B cell (primary cell): ENCODE data around the gene AGBL4. TPM values are rescaled to one million over a fixed set of nuclear protein-coding genes. Genes with fewer than 3 reads are reported as not detected.

Experiments
- ATAC-seq: fragments of 200-7000 bp; cut with Tn5 transposase; one replicate; pipeline ENCODE4 v1.10.0; 2021; ENCODE audit warnings: low read depth, mild to moderate bottlenecking, moderate number of reproducible peaks, moderate library complexity
- CTCF ChIA-PET: fragments of 350-600 bp; sonication (Branson Sonifier 250); formaldehyde crosslinking; loops from one replicate; lab custom pipeline; 2021; ENCODE audit warnings: antibody characterized with exemption, inconsistent platforms; lab: Charles Lee
- POLR2A ChIA-PET: fragments of 350-600 bp; sonication (Branson Sonifier 250); formaldehyde crosslinking; loops from one replicate; lab custom pipeline; 2021; ENCODE audit warnings: antibody characterized with exemption; lab: Charles Lee
- DNase-seq: peaks from one replicate; pipeline ENCODE4 v3.0.0; 2013
- H2AFZ ChIP-seq: 2 replicates; pipeline ENCODE4 v1.6.1; 2012; ENCODE audit warnings: mild to moderate bottlenecking, low read depth, low read length; ENCODE audit not compliant: insufficient read depth, poor library complexity, severe bottlenecking
- H3K27ac ChIP-seq, 2 donors: 1 replicate in 1 of 2; 2 replicates in 1 of 2; pipeline ENCODE4 v1.5.1; 2012 to 2013; ENCODE audit warnings: low read length in 2 of 2, mild to moderate bottlenecking in 2 of 2, moderate library complexity in 1 of 2
- H3K27me3 ChIP-seq, 4 experiments: fragments of 200-600 bp in 1 of 4; sonication (generic) in 1 of 4; replicated peaks in 1 of 4; 1 replicate in 2 of 4; 2 replicates in 2 of 4; pipeline versions ENCODE4 v1.6.1 to v1.7.0; 2013 to 2016; ENCODE audit warnings: low read length in 3 of 4, mild to moderate bottlenecking in 2 of 4, mixed read lengths in 1 of 4, moderate library complexity in 1 of 4; ENCODE audit not compliant: insufficient read depth in 4 of 4, control insufficient read depth in 3 of 4; ENCODE audit errors: control extremely low read depth in 1 of 4
- H3K36me3 ChIP-seq, 2 experiments: replicated peaks in 1 of 2; 1 replicate in 1 of 2; 2 replicates in 1 of 2; pipeline versions ENCODE4 v1.6.1 to v1.7.1; 2013; ENCODE audit warnings: low read length in 1 of 2; ENCODE audit not compliant: insufficient read depth in 2 of 2, control insufficient read depth in 1 of 2; ENCODE audit errors: control extremely low read depth in 1 of 2, extremely low read depth in 1 of 2
- H3K4me1 ChIP-seq, 2 donors: fragments of 200-600 bp in 1 of 2; sonication (generic) in 1 of 2; 1 replicate in 1 of 2; 2 replicates in 1 of 2; pipeline versions ENCODE4 v1.5.1 to v1.6.1; 2013 to 2017; ENCODE audit warnings: low read length in 2 of 2; ENCODE audit not compliant: control insufficient read depth in 2 of 2, insufficient read depth in 2 of 2
- H3K4me2 ChIP-seq: replicated peaks from 2 replicates; pipeline ENCODE3; 2012; ENCODE audit warnings: mild to moderate bottlenecking, low read depth, low read length; ENCODE audit not compliant: poor library complexity, severe bottlenecking
- H3K4me3 ChIP-seq, 5 experiments: fragments of 200-600 bp in 1 of 5; sonication (generic) in 1 of 5; 1 replicate in 3 of 5; 2 replicates in 2 of 5; pipeline versions ENCODE4 v1.5.1 to v1.7.0; 2011 to 2016; ENCODE audit warnings: low read length in 4 of 5, mild to moderate bottlenecking in 4 of 5, low read depth in 2 of 5, control low read depth in 1 of 5, moderate library complexity in 1 of 5; ENCODE audit not compliant: insufficient read depth in 1 of 5; ENCODE audit errors: control extremely low read depth in 1 of 5, extremely low read depth in 1 of 5
- H3K79me2 ChIP-seq: fragments of 200-600 bp; sonication (generic); one replicate; pipeline ENCODE4 v1.6.0; 2016; ENCODE audit warnings: low read length; ENCODE audit not compliant: control insufficient read depth, insufficient read depth
- H3K9ac ChIP-seq: fragments of 200-600 bp; sonication (generic); 2 replicates; pipeline ENCODE4 v1.6.1; 2017; ENCODE audit warnings: mild to moderate bottlenecking, low read length, moderate library complexity
- H3K9me3 ChIP-seq, 3 donors: one replicate each; pipeline versions ENCODE4 v1.6.1 to v1.7.1; 2013; ENCODE audit warnings: low read length in 2 of 3; ENCODE audit not compliant: control insufficient read depth in 2 of 3, insufficient read depth in 1 of 3; ENCODE audit errors: control extremely low read depth in 1 of 3
- H4K20me1 ChIP-seq: 2 replicates; pipeline ENCODE4 v1.6.0; 2012; ENCODE audit warnings: mild to moderate bottlenecking, low read length; ENCODE audit not compliant: insufficient read depth, control insufficient read depth, poor library complexity, severe bottlenecking
- H3K27ac Mint-ChIP-seq: one replicate; pipeline ENCODE4 v1.8.0; 2021; ENCODE audit warnings: mixed read lengths
- H3K27me3 Mint-ChIP-seq: one replicate; pipeline ENCODE4 v1.8.0; 2021; ENCODE audit warnings: mixed read lengths
- H3K4me1 Mint-ChIP-seq: one replicate; pipeline ENCODE4 v1.8.0; 2021; ENCODE audit warnings: mixed read lengths
- H3K4me3 Mint-ChIP-seq: one replicate; pipeline ENCODE4 v1.8.0; 2021; ENCODE audit warnings: mixed read lengths
- H3K9me3 Mint-ChIP-seq: one replicate; pipeline ENCODE4 v1.8.0; 2022; ENCODE audit warnings: mixed read lengths; ENCODE audit not compliant: insufficient read depth
- CTCF ChIP-seq: fragments of 200-600 bp; IDR thresholded peaks from one replicate; pipeline ENCODE4 v1.8.0; 2022; ENCODE audit warnings: antibody characterized with exemption, mild to moderate bottlenecking
- EZH2 ChIP-seq: IDR thresholded peaks from 2 replicates; pipeline ENCODE4 v1.6.1; 2012; ENCODE audit warnings: borderline replicate concordance, low read depth, mild to moderate bottlenecking, moderate library complexity, low read length; ENCODE audit not compliant: insufficient read depth, poor library complexity, severe bottlenecking
- WGBS: methylation state at CpG from one replicate; pipeline ENCODE4 v1.1.5; 2013; ENCODE audit warnings: missing lambda C conversion rate; ENCODE audit not compliant: insufficient coverage; 5-methylcytosine and 5-hydroxymethylcytosine counted together
- intact Hi-C: fragments of 100-400 bp; cut with micrococcal nuclease; formaldehyde crosslinking; loops from one replicate; pipeline ENCODE4 v1.10.0; 2022
- polyA plus RNA-seq: library from polyadenylated mRNA; depleted of rRNA; stranded (reverse); fragments of >200 nt; gene quantifications from 2 replicates; pipeline ENCODE4 v1.2.3, GENCODE V29; 2012
- total RNA-seq, 2 donors: library from RNA; stranded (reverse); fragments of 120-200 nt in 1 of 2; gene quantifications; 1 replicate in 1 of 2; 2 replicates in 1 of 2; pipeline versions ENCODE4 v1.2.3 to v1.2.4, GENCODE V29; 2013 to 2022

The AGBL4 gene
- total and polyA plus RNA-seq, 2 donors (not counting 1 experiment from before 2014, with no cell fraction given) = 0.07 to 0.12 TPM

GRCh38 chr1:49225464-49225863 lies 798.3 kb downstream of the AGBL4 start:
- TF ChIP-seq CTCF (no peak), EZH2 (no peak)
- Histone ChIP-seq H4K20me1 (no peaks in the 10 kb centered on the region), H3K9me3 (no peaks in the 10 kb centered on the region), H3K27ac (no peak overlapping the region), H3K4me2 (no peak overlapping the region), H3K9ac (no peak overlapping the region), H3K79me2 (no peaks in the 10 kb centered on the region), H3K4me1 (no peaks in the 10 kb centered on the region), H3K4me3 (no peak overlapping the region), H2AFZ (no peak overlapping the region), H3K27me3 (no peaks in the 10 kb centered on the region), H3K36me3 (no peaks in the 10 kb centered on the region)
- no peak for ATAC-seq
- Mint-ChIP-seq H3K4me3 (no peak overlapping the region), H3K27ac (no peak overlapping the region), H3K4me1 (no peaks in the 10 kb centered on the region), H3K9me3 (no peaks in the 10 kb centered on the region), H3K27me3 (peaks cover 4% of the 10 kb centered on the region)
- ChIA-PET POLR2A (no interaction called here), CTCF (no interaction called here)
- 100% methylated on average over 1 of the region's 1 CpG for WGBS
- DNase-seq = no peak
- intact Hi-C loops = no loop called here

GRCh38 chr1:49213301-49213700 lies 810.5 kb downstream of the AGBL4 start:
- Mint-ChIP-seq H3K27ac (no peak overlapping the region), H3K27me3 (peaks cover 5% of the 10 kb centered on the region), H3K4me1 (no peaks in the 10 kb centered on the region), H3K4me3 (no peak overlapping the region), H3K9me3 (no peaks in the 10 kb centered on the region)
- TF ChIP-seq EZH2 = no peak
- TF ChIP-seq CTCF = no peak
- no peak overlapping the region for H2AFZ ChIP-seq
- no peak overlapping the region for H3K27ac ChIP-seq
- H3K4me2 ChIP-seq = no peak overlapping the region
- 83% methylated on average over 2 of the region's 4 CpGs for WGBS
- ChIA-PET POLR2A (no interaction called here), CTCF (no interaction called here)
- no peaks in the 10 kb centered on the region for H3K4me1 ChIP-seq
- no peaks in the 10 kb centered on the region for H3K9me3 ChIP-seq
- no peak overlapping the region for H3K9ac ChIP-seq
- ATAC-seq = no peak
- H3K79me2 ChIP-seq = no peaks in the 10 kb centered on the region
- intact Hi-C loops = no loop called here
- H3K4me3 ChIP-seq = no peak overlapping the region
- DNase-seq = no peak
- no peaks in the 10 kb centered on the region for H3K27me3 ChIP-seq
- H3K36me3 ChIP-seq = no peaks in the 10 kb centered on the region
- no peaks in the 10 kb centered on the region for H4K20me1 ChIP-seq
